K562 (cell line): ENCODE data around the gene FNDC4. TPM values are rescaled to one million over a fixed set of nuclear protein-coding genes. Genes with fewer than 3 reads are reported as not detected.

Experiments
- CXXC5 ChIP-seq: fragments of 250-450 bp; sonication (Bioruptor Pico); IDR thresholded peaks from 2 replicates; pipeline ENCODE4 v1.8.0; 2022; ENCODE audit warnings: inconsistent platforms, mild to moderate bottlenecking, moderate library complexity
- FOS ChIP-seq: IDR thresholded peaks from 3 replicates; pipeline ENCODE4 v1.6.1; 2011; ENCODE audit not compliant: insufficient read length; ENCODE audit errors: extremely low read depth
- GTF2E2 ChIP-seq: fragments of 200-800 bp; sonication (Bioruptor generic); IDR thresholded peaks from 2 replicates; pipeline ENCODE4 v1.6.1; 2016; ENCODE audit warnings: missing genetic modification characterization, missing compliant biosample characterization
- JUND ChIP-seq, 2 experiments: IDR thresholded peaks; 2 replicates in 1 of 2; 3 replicates in 1 of 2; pipeline ENCODE4 v1.6.1; 2011; ENCODE audit warnings: borderline replicate concordance in 2 of 2, low read depth in 2 of 2, low read length in 2 of 2, improper control_type of control experiment in 1 of 2, missing biosample characterization in 1 of 2, missing genetic modification characterization in 1 of 2, missing genetic modification reagents in 1 of 2
- MNT ChIP-seq, 2 experiments: fragments of 450-650 bp; conservative IDR thresholded peaks; 2 replicates each; pipeline ENCODE4 v1.6.1; 2017; ENCODE audit warnings: mild to moderate bottlenecking in 2 of 2, moderate library complexity in 2 of 2
- NFATC3 ChIP-seq: fragments of 450-650 bp; IDR thresholded peaks from 2 replicates; pipeline ENCODE4 v1.6.1; 2017; ENCODE audit warnings: mild to moderate bottlenecking
- PHB ChIP-seq: fragments of 250-450 bp; sonication (Bioruptor Pico); IDR thresholded peaks from 2 replicates; pipeline ENCODE4 v1.5.0; 2021
- PML ChIP-seq: IDR thresholded peaks from 2 replicates; pipeline ENCODE4 v1.6.1; 2012; ENCODE audit warnings: low read length, inconsistent platforms
- POLR2H ChIP-seq: IDR thresholded peaks from 2 replicates; pipeline ENCODE4 v1.6.1; 2016; ENCODE audit warnings: missing genetic modification characterization, low read depth, mild to moderate bottlenecking, control low read depth, missing compliant biosample characterization, moderate library complexity
- SIX5 ChIP-seq, 2 experiments: IDR thresholded peaks; 2 replicates each; pipeline ENCODE4 v1.6.1; 2011; ENCODE audit warnings: low read length in 2 of 2, borderline replicate concordance in 1 of 2, low read depth in 1 of 2, mild to moderate bottlenecking in 1 of 2, moderate library complexity in 1 of 2; ENCODE audit not compliant: insufficient read depth in 1 of 2
- TCF3 ChIP-seq: sonication (generic); formaldehyde crosslinking; IDR thresholded peaks from 2 replicates; pipeline ENCODE4 v1.4.0; 2020; ENCODE audit warnings: mild to moderate bottlenecking, missing genetic modification reagents
- TFAP4 ChIP-seq: sonication (generic); formaldehyde crosslinking; IDR thresholded peaks from 2 replicates; pipeline ENCODE4 v1.8.0; 2022; ENCODE audit warnings: missing genetic modification reagents, mild to moderate bottlenecking, moderate library complexity, borderline replicate concordance
- ZNF197 ChIP-seq: fragments of 200-800 bp; sonication (Bioruptor generic); IDR thresholded peaks from 2 replicates; pipeline ENCODE4 v1.6.1; 2016; ENCODE audit warnings: low read depth, missing genetic modification characterization, missing compliant biosample characterization
- ZNF408 ChIP-seq: fragments of 250-450 bp; sonication (Bioruptor Pico); IDR thresholded peaks from 2 replicates; pipeline ENCODE4 v1.4.0; 2020; ENCODE audit warnings: low read depth, mild to moderate bottlenecking, moderate library complexity
- polyA plus RNA-seq, 8 experiments: library from polyadenylated mRNA; depleted of rRNA in 4 of 8; stranded (reverse) in 5 of 8; unstranded in 3 of 8; fragments of >200 nt; fragmentation: Nextera tagmentation in 2 of 8; fragmentation: Illumina TruSeq in 1 of 8; extraction: Ambion mirVana in 2 of 8; extraction: Trizol in 1 of 8; gene quantifications; 2 replicates each; pipeline versions ENCODE4 v1.2.1 to v1.2.3, GENCODE V29; 2011 to 2014; ENCODE audit warnings: inconsistent platforms in 1 of 8, missing spikeins in 1 of 8
- total RNA-seq, 7 experiments: library from RNA; depleted of rRNA in 6 of 7; stranded (reverse); fragments of >200 nt in 6 of 7; fragmentation: Illumina TruSeq in 2 of 7; extraction: Trizol in 2 of 7; gene quantifications; 2 replicates each; pipeline versions ENCODE4 v1.2.1 to v1.2.3, GENCODE V29; 2011 to 2021; ENCODE audit warnings: low replicate concordance in 1 of 7

FNDC4 gene
- total and polyA plus RNA-seq, 9 of the 15 experiments (the other 6 are each of a cell fraction or from before 2014, with no cell fraction given), result 0.28 to 4.9 (median 2.3) TPM

DNA sequence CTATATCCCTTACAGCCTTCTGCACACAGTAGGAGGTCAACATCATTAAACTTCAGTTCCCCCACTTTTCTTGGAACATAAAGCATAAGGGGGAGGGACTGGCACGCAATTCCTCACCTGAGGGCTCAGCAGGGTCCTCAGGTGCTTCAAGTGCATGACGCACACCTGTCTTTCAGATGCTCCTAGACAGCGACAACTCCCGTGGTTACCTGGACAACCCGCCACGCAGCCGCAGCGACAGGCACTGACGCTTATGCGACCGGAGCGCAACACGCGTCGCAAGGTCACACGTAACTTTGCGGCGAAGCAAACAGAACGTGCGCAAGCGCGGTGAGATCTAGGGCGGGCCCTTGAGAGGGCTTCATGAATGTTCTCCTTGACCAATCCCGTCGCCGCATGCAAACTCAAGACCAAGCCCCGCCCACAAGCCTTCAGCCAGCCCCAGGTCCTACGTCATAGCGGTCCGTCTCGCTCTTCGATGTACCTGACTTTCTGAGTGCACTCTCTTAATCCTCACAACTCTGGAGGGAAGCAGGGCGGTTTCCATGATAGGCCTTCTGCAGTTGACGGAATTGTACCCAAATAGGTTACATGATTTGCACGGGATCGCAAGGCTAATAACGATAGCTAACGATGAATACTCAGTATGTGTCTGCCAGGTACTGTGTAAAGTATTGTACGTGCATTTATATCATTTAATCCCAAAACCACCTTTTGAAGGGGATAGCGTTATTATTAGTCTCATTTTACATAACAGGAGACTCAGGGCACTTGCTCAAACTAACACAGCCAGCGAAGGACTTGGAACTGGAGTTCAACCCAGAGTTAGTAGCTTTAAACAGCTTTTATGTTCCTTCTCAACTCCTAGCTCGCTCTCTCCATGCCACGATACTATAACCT lies 5.3 kb downstream of the FNDC4 start, which contains the start of gene IFT172 (continued):
- TF ChIP-seq GTF2E2 (no peak), SIX5 (IDR thresholded peaks at IDR 0.05; ENCODE audit: borderline replicate concordance in 1 of 2, insufficient read depth in 1 of 2, low read depth in 1 of 2, low read length in 2 of 2) (peak; percentile 9 to 30; a peak in 2 of 4 replicates), MNT (conservative IDR thresholded peaks at IDR 0.05) (peak; percentile 95 to 97), PML (no peak; the same call in 1 of the 2 replicates), JUND (IDR thresholded peaks at IDR 0.05; ENCODE audit: borderline replicate concordance, low read depth, low read length) (peak; percentile 65), JUND (tag; IDR thresholded peaks at IDR 0.05; ENCODE audit: borderline replicate concordance, low read depth, low read length) (peak; percentile 34; the same call in 2 of the 3 replicates), PHB (CRISPR knock-in tag) (no peak), NFATC3 (no peak), CXXC5 (CRISPR knock-in tag) (peak; percentile 98), TFAP4 (CRISPR knock-in tag) (peak; percentile 90), TCF3 (CRISPR knock-in tag) (peak; percentile 14; the same call in 1 of the 2 replicates), ZNF197 (CRISPR knock-in tag) (no peak), ZNF408 (CRISPR knock-in tag) (no peak), FOS (peak; percentile 24), POLR2H (peak; percentile 49; the same call in 1 of the 2 replicates)
